Measurements from ENCODE around the gene ASNSD1.

DNA sequence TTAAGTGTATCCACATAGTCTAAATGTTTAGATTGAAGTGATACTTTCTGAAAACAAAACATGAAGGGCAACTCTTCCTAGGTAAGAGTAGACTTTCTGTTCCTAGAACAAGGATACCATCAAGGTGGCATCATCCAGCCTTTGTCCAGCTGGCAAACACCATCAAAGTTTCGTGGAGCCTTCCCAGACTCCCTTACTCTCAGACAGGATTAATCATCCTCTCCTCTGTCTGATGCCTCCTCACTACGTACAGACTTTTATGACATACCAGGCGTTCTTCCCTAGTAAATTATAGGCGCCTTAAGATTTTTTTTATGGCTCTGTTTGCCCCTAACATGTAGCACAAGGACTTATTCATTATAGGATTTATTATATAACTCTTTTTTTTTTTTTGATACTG is 29.4 kb upstream of the ASNSD1 start:
- TF ChIP-seq ZNF133 (CRISPR knock-in tag; IDR thresholded peaks at IDR 0.05) (no peak), POLR2A (conservative IDR thresholded peaks at IDR 0.05) (no peak), XRCC4 (IDR thresholded peaks at IDR 0.05; ENCODE audit: extremely low read depth, insufficient read depth, insufficient read length) (no peak), TAF1 (IDR thresholded peaks at IDR 0.05; ENCODE audit: control insufficient read depth, extremely low read depth, insufficient read depth, low read length, severe bottlenecking) (no peak), RBM34 (IDR thresholded peaks at IDR 0.05; ENCODE audit: borderline replicate concordance, insufficient read depth, low read length) (no peak), MXI1 (IDR thresholded peaks at IDR 0.05; ENCODE audit: low read depth, low read length) (no peak), SMARCC2 (IDR thresholded peaks at IDR 0.05; ENCODE audit: low read depth) (no peak), TARDBP (IDR thresholded peaks at IDR 0.05) (no peak)
- TF ChIP-seq, protein P1, sequence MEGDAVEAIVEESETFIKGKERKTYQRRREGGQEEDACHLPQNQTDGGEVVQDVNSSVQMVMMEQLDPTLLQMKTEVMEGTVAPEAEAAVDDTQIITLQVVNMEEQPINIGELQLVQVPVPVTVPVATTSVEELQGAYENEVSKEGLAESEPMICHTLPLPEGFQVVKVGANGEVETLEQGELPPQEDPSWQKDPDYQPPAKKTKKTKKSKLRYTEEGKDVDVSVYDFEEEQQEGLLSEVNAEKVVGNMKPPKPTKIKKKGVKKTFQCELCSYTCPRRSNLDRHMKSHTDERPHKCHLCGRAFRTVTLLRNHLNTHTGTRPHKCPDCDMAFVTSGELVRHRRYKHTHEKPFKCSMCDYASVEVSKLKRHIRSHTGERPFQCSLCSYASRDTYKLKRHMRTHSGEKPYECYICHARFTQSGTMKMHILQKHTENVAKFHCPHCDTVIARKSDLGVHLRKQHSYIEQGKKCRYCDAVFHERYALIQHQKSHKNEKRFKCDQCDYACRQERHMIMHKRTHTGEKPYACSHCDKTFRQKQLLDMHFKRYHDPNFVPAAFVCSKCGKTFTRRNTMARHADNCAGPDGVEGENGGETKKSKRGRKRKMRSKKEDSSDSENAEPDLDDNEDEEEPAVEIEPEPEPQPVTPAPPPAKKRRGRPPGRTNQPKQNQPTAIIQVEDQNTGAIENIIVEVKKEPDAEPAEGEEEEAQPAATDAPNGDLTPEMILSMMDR (IDR thresholded peaks at IDR 0.05 in 2 of 3, conservative IDR thresholded peaks at IDR 0.05 in 1 of 3; ENCODE audit: insufficient read depth in 2 of 3, low read depth in 1 of 3, low read length in 3 of 3) = no peak
- TF ChIP-seq, protein P2, sequence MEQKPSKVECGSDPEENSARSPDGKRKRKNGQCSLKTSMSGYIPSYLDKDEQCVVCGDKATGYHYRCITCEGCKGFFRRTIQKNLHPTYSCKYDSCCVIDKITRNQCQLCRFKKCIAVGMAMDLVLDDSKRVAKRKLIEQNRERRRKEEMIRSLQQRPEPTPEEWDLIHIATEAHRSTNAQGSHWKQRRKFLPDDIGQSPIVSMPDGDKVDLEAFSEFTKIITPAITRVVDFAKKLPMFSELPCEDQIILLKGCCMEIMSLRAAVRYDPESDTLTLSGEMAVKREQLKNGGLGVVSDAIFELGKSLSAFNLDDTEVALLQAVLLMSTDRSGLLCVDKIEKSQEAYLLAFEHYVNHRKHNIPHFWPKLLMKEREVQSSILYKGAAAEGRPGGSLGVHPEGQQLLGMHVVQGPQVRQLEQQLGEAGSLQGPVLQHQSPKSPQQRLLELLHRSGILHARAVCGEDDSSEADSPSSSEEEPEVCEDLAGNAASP (IDR thresholded peaks at IDR 0.05) = no peak
